ENCODE data around the gene C8B. TPM values are rescaled to one million over a fixed set of nuclear protein-coding genes. Genes with fewer than 3 reads are reported as not detected.
A peak's percentile ranks its signal among the peaks of the same experiment; 100 is the strongest.

The C8B gene
- total and polyA plus RNA-seq, 2 experiments from 2014 or later, result not detected

DNA sequence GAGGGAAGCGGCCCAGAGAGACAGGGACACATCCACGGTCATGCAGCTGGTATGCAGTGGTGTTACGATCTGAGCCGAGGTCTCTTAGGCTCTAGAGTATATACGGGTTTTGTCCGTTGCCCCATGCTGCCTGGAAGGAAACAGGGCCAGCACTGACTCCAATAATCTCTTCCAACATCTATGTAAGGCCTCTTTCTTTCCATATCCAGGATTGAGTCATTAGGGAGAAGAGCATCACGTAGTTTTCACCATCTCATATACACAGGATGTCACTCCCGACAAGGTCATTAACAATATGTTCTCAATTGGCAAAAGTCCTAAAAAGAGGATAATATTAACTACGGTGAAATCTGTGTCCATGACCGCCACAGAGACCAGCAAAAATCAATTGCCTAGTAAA is 4.4 kb downstream of the C8B start:
- H3K9me2 ChIP-seq (ENCODE audit: insufficient read depth), result no peaks in the 10 kb centered on the region
- H3K4me3 ChIP-seq, result no peak overlapping the region
- peaks cover 8% of the 10 kb centered on the region; the same call in 1 of the 2 replicates for H3F3A ChIP-seq (ENCODE audit: insufficient read depth)
- H2AFZ ChIP-seq, result no peak overlapping the region
- DNase-seq, result no peak
- no peak overlapping the region for H3K9ac ChIP-seq
- no peaks in the 10 kb centered on the region for H3K79me2 ChIP-seq (ENCODE audit: insufficient read depth)
- H3K36me3 ChIP-seq (ENCODE audit: low read depth), result no peaks in the 10 kb centered on the region
- no peak overlapping the region for H3K27ac ChIP-seq
- no peak overlapping the region for H3K4me2 ChIP-seq (ENCODE audit: unreplicated experiment)
- in situ Hi-C loops (cut with MboI), result no loop called here
- H4K20me1 ChIP-seq (ENCODE audit: insufficient read depth), result no peaks in the 10 kb centered on the region
- H3K9me3 ChIP-seq (ENCODE audit: low read depth), result no peaks in the 10 kb centered on the region
- no peak for TF ChIP-seq EZH2phosphoT487 (IDR thresholded peaks at IDR 0.05; ENCODE audit: insufficient read depth, low read depth)
- no peak for TF ChIP-seq EZH2 (IDR thresholded peaks at IDR 0.05; ENCODE audit: insufficient read depth, poor library complexity, severe bottlenecking)
- H3K27me3 ChIP-seq (replicated peaks; ENCODE audit: insufficient read depth), result no peaks in the 10 kb centered on the region
- 85 to 93% methylated on average over 10 of the region's 10 CpGs for WGBS, 2 experiments (ENCODE audit: low coverage in 1 of 2, low lambda C conversion rate in 2 of 2, missing lambda C conversion rate in 2 of 2)
- H3K4me1 ChIP-seq (ENCODE audit: insufficient read depth), result peaks cover 14% of the 10 kb centered on the region

DNA sequence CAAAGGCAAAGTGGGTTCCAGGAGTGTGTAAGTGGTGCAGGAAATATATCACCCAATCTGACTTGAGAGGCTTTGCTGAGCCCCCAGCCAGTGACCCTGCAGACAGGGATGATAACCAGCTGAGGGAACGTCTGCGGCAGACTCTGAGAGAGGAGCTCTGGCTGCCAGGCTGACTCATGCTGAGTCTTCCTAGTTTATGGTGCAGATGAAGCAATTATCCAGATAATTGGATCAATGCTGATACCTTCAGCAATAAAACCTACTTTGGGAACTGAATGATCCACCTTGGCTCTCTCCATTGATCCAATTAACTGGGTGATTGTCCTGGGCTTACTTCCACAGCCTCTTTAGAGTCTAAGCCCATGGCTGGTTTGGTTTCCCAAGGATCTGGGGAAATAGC is 7.3 kb downstream of the C8B start:
- Histone ChIP-seq H3K36me3 (ENCODE audit: low read depth) (no peaks in the 10 kb centered on the region), H3K27me3 (replicated peaks; ENCODE audit: insufficient read depth) (no peaks in the 10 kb centered on the region), H3K9ac (no peak overlapping the region), H3K4me2 (ENCODE audit: unreplicated experiment) (peak overlapping the region; percentile 42), H3K27ac (no peak overlapping the region), H3K4me3 (no peak overlapping the region), H3K79me2 (ENCODE audit: insufficient read depth) (no peaks in the 10 kb centered on the region), H4K20me1 (ENCODE audit: insufficient read depth) (no peaks in the 10 kb centered on the region), H2AFZ (no peak overlapping the region), H3F3A (ENCODE audit: insufficient read depth) (peaks cover 8% of the 10 kb centered on the region; the same call in 1 of the 2 replicates), H3K4me1 (ENCODE audit: insufficient read depth) (peaks cover 14% of the 10 kb centered on the region), H3K9me2 (ENCODE audit: insufficient read depth) (no peaks in the 10 kb centered on the region), H3K9me3 (ENCODE audit: low read depth) (no peaks in the 10 kb centered on the region)
- DNase-seq, result peak; percentile 91
- in situ Hi-C loops (cut with MboI), result no loop called here
- TF ChIP-seq EZH2 (IDR thresholded peaks at IDR 0.05; ENCODE audit: insufficient read depth, poor library complexity, severe bottlenecking), result no peak
- no peak for TF ChIP-seq EZH2phosphoT487 (IDR thresholded peaks at IDR 0.05; ENCODE audit: insufficient read depth, low read depth)
- WGBS, 2 experiments (ENCODE audit: low coverage in 1 of 2, low lambda C conversion rate in 2 of 2, missing lambda C conversion rate in 2 of 2), result 0 to 5% methylated on average over 2 of the region's 2 CpGs

DNA sequence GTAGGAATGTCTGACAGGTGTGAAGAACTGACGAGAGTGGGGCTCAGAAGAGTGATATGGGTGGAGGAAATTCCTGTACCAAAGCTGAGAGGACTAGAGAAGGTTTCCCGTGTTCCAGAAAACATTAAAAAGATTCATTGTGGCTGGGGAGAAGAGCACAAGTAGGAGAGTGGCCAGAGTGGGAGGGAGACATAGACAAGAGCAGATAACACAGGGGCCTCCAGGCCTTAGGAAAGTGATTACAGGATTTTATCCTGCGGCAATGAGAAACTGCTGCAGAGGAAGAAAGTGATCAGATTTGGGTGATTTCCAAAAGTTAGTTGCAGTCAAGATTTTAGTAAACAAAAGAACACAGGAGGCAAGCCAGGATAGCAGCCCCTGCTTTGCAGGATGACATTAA is 7.9 kb downstream of the C8B start:
- H3K4me1 ChIP-seq (ENCODE audit: insufficient read depth), result peaks cover 14% of the 10 kb centered on the region
- no peaks in the 10 kb centered on the region for H3K36me3 ChIP-seq (ENCODE audit: low read depth)
- no peak for TF ChIP-seq EZH2phosphoT487 (IDR thresholded peaks at IDR 0.05; ENCODE audit: insufficient read depth, low read depth)
- no peak for TF ChIP-seq EZH2 (IDR thresholded peaks at IDR 0.05; ENCODE audit: insufficient read depth, poor library complexity, severe bottlenecking)
- H2AFZ ChIP-seq, result no peak overlapping the region
- H3K9me3 ChIP-seq (ENCODE audit: low read depth), result no peaks in the 10 kb centered on the region
- DNase-seq, result peak; percentile 19
- no peaks in the 10 kb centered on the region for H3K79me2 ChIP-seq (ENCODE audit: insufficient read depth)
- H3K27ac ChIP-seq, result no peak overlapping the region
- no peaks in the 10 kb centered on the region for H4K20me1 ChIP-seq (ENCODE audit: insufficient read depth)
- H3K9me2 ChIP-seq (ENCODE audit: insufficient read depth), result no peaks in the 10 kb centered on the region
- 29 to 36% methylated on average over 3 of the region's 3 CpGs for WGBS, 2 experiments (ENCODE audit: low coverage in 1 of 2, low lambda C conversion rate in 2 of 2, missing lambda C conversion rate in 2 of 2)
- no peak overlapping the region for H3K4me3 ChIP-seq
- H3K4me2 ChIP-seq (ENCODE audit: unreplicated experiment), result peak overlapping the region; percentile 42
- H3K9ac ChIP-seq, result no peak overlapping the region
- H3K27me3 ChIP-seq (replicated peaks; ENCODE audit: insufficient read depth), result no peaks in the 10 kb centered on the region
- H3F3A ChIP-seq (ENCODE audit: insufficient read depth), result peaks cover 8% of the 10 kb centered on the region; the same call in 1 of the 2 replicates
- in situ Hi-C loops (cut with MboI), result no loop called here

DNA sequence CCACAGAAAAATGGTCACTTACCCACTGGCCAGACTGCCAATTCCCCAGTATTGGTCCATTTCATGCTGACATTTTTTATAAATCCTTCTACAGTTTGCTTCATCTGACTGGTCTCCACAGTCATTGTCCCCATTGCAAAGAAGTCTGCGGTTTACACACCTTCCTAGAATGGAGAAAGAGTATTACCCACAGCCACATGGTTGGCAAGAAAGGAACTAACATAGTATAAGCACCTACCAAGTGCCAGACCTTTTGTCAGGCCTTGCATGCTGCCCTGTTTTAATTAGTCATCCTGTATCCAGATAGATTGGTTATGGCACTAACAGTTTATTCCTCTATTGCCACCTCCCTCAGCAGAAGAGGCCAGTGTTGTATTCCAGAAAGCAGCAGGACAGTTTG is 11.2 kb downstream of the C8B start:
- Histone ChIP-seq H3K27ac (no peak overlapping the region), H4K20me1 (ENCODE audit: insufficient read depth) (no peaks in the 10 kb centered on the region), H3K4me2 (ENCODE audit: unreplicated experiment) (no peak overlapping the region), H3K9me2 (ENCODE audit: insufficient read depth) (no peaks in the 10 kb centered on the region), H3K4me3 (no peak overlapping the region), H3F3A (ENCODE audit: insufficient read depth) (peaks cover 8% of the 10 kb centered on the region; the same call in 1 of the 2 replicates), H3K36me3 (ENCODE audit: low read depth) (no peaks in the 10 kb centered on the region), H3K9me3 (ENCODE audit: low read depth) (no peaks in the 10 kb centered on the region), H3K27me3 (replicated peaks; ENCODE audit: insufficient read depth) (no peaks in the 10 kb centered on the region), H3K79me2 (ENCODE audit: insufficient read depth) (no peaks in the 10 kb centered on the region), H3K4me1 (ENCODE audit: insufficient read depth) (peaks cover 14% of the 10 kb centered on the region), H2AFZ (no peak overlapping the region), H3K9ac (no peak overlapping the region)
- WGBS, 2 experiments (ENCODE audit: low coverage in 1 of 2, low lambda C conversion rate in 2 of 2, missing lambda C conversion rate in 2 of 2), result 76 to 87% methylated on average over 1 of the region's 1 CpG
- no peak for TF ChIP-seq EZH2 (IDR thresholded peaks at IDR 0.05; ENCODE audit: insufficient read depth, poor library complexity, severe bottlenecking)
- TF ChIP-seq EZH2phosphoT487 (IDR thresholded peaks at IDR 0.05; ENCODE audit: insufficient read depth, low read depth), result no peak
- no peak for DNase-seq
- in situ Hi-C loops (cut with MboI), result no loop called here

DNA sequence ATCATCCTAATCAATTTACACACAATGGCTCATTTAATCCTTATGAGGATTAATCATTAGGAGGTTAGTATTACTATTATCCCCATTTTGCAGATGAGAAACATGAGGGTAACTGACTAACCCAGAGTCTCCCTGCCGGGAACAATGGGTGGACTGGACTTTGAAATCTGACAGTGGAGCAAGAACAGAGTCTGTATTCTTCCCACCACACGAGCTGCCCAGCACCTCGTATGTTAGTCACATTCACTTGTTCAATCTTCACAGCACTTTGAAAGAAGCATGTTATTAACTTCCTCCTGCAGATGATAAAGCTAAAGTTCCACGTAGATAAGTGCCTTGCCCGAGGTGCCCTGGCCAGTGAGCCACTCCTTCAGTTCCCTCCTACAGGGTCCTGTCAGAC is 12.4 kb downstream of the C8B start:
- in situ Hi-C loops (cut with MboI), result no loop called here
- no peak for DNase-seq
- Histone ChIP-seq H3K4me3 (no peak overlapping the region), H3K9ac (no peak overlapping the region), H3K79me2 (ENCODE audit: insufficient read depth) (no peaks in the 10 kb centered on the region), H3K9me2 (ENCODE audit: insufficient read depth) (no peaks in the 10 kb centered on the region), H4K20me1 (ENCODE audit: insufficient read depth) (no peaks in the 10 kb centered on the region), H3K36me3 (ENCODE audit: low read depth) (no peaks in the 10 kb centered on the region), H3K4me2 (ENCODE audit: unreplicated experiment) (no peak overlapping the region), H3F3A (ENCODE audit: insufficient read depth) (peaks cover 18% of the 10 kb centered on the region; the same call in 1 of the 2 replicates), H3K4me1 (ENCODE audit: insufficient read depth) (peaks cover 20% of the 10 kb centered on the region), H3K9me3 (ENCODE audit: low read depth) (no peaks in the 10 kb centered on the region), H2AFZ (no peak overlapping the region), H3K27ac (no peak overlapping the region), H3K27me3 (replicated peaks; ENCODE audit: insufficient read depth) (no peaks in the 10 kb centered on the region)
- TF ChIP-seq EZH2 (IDR thresholded peaks at IDR 0.05; ENCODE audit: insufficient read depth, poor library complexity, severe bottlenecking) (no peak), EZH2phosphoT487 (IDR thresholded peaks at IDR 0.05; ENCODE audit: insufficient read depth, low read depth) (no peak)
- WGBS, 2 experiments (ENCODE audit: low coverage in 1 of 2, low lambda C conversion rate in 2 of 2, missing lambda C conversion rate in 2 of 2), result 48 to 59% methylated on average over 5 of the region's 5 CpGs
